Astrocyte of the spinal cord (primary cell): ENCODE measurements around the gene MAST4.

ENCODE experiments used
- DNase-seq: peaks from one replicate; pipeline ENCODE4 v3.0.0; 2011; ENCODE audit warnings: low read depth, low spot score
- H3K4me3 ChIP-seq: 2 replicates; pipeline ENCODE4 v1.5.1; 2011; ENCODE audit warnings: low read depth, mild to moderate bottlenecking, low read length, moderate library complexity
- in situ Hi-C: cut with HindIII; loops from 2 replicates; pipeline ENCODE4 v1.10.0; 2017; ENCODE audit warnings: low sequenced_read_pairs
- TF ChIP-seq, protein P1 (sequence below): IDR thresholded peaks from 2 replicates; pipeline ENCODE4 v1.5.1; 2012; ENCODE audit warnings: low read depth, mild to moderate bottlenecking, low read length, inconsistent platforms

MAST4 gene

GRCh38 chr5:66727630-66728029 lies 131.4 kb downstream of the MAST4 start:
- TF ChIP-seq, protein P1, sequence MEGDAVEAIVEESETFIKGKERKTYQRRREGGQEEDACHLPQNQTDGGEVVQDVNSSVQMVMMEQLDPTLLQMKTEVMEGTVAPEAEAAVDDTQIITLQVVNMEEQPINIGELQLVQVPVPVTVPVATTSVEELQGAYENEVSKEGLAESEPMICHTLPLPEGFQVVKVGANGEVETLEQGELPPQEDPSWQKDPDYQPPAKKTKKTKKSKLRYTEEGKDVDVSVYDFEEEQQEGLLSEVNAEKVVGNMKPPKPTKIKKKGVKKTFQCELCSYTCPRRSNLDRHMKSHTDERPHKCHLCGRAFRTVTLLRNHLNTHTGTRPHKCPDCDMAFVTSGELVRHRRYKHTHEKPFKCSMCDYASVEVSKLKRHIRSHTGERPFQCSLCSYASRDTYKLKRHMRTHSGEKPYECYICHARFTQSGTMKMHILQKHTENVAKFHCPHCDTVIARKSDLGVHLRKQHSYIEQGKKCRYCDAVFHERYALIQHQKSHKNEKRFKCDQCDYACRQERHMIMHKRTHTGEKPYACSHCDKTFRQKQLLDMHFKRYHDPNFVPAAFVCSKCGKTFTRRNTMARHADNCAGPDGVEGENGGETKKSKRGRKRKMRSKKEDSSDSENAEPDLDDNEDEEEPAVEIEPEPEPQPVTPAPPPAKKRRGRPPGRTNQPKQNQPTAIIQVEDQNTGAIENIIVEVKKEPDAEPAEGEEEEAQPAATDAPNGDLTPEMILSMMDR, result no peak
- in situ Hi-C loops, result no loop called here
- H3K4me3 ChIP-seq, result no peak overlapping the region
- DNase-seq, result no peak

DNA sequence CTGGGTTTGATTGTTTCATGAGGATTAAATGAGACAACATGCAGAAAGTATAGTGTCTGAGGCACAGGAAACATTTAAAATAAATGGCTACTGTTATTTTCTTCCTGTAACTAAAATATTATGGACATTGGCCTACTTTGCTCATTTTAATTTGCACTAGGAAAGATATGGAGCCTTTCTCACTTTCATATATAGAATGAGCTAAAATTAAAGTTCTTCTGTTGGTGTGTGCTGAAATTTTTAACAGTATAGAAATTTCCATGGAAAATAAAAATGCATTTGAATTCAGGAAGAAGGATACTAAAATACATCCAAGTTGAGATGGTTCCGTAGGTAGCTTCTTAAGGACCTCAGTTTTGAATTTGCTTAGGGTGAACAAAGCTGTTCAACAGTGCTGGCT lies 131.9 kb downstream of the MAST4 start:
- no peak for DNase-seq
- no peak overlapping the region for H3K4me3 ChIP-seq
- in situ Hi-C loops, result no loop called here

GRCh38 chr5:66737096-66737495 lies 140.9 kb downstream of the MAST4 start:
- TF ChIP-seq, protein P1, result no peak
- in situ Hi-C loops, result no loop called here
- no peak overlapping the region for H3K4me3 ChIP-seq
- no peak for DNase-seq

More for the DNA sequence above, 131.9 kb downstream of the MAST4 start:
- TF ChIP-seq, protein P1, result no peak

GRCh38 chr5:66738136-66738535 lies 141.9 kb downstream of the MAST4 start:
- DNase-seq, result no peak

DNA sequence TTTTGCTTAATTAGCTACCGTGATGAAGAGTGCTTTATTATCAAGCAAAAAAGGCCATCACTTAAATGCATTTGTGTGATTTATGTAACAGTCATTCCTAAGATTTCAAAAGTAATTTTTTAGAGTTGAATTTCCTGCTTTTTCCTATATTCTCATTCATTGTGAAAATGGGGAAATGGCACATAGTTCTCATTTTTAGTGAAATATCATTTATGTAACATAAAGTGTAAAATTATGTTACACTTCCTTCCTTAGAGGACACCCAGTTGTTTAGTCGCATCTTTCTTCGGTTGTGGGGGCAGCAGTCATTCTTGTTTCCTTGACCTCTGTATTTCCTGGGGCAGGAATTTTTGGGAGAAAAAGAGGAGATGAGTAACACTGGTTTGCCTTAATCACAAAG lies 142.8 kb downstream of the MAST4 start:
- no peak for DNase-seq
- H3K4me3 ChIP-seq, result no peak overlapping the region
- in situ Hi-C loops, result no loop called here
- TF ChIP-seq, protein P1, result no peak

More at GRCh38 chr5:66738136-66738535, 141.9 kb downstream of the MAST4 start:
- TF ChIP-seq, protein P1, result no peak
- no peak overlapping the region for H3K4me3 ChIP-seq
- in situ Hi-C loops, result no loop called here

DNA sequence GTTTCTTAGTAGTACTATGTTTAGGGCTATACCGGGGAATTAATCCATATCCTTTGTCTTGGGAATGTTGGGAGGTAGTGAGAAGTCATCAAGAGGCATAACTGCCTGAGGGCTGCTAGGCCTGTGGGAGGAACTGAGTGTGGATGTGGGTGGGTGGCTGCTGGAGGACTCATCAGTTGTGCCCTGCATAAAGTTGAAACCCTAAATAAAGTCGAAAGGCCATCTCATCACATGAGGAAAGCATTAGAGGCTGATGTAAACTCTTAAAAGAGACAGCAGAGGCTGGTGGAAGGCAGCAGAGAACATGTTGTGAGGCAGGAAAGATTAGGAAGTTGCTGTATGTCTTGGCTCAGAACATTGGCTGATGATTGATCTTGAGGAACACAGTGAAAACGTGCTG lies 143.8 kb downstream of the MAST4 start:
- no peak overlapping the region for H3K4me3 ChIP-seq
- DNase-seq, result no peak
- TF ChIP-seq, protein P1, result no peak
- in situ Hi-C loops, result no loop called here

- in situ Hi-C loops, result no loop called here
- no peak overlapping the region for H3K4me3 ChIP-seq
- no peak for DNase-seq
- TF ChIP-seq, protein P1, result no peak
Measured at GRCh38 chr5:66741394-66741793, 145.2 kb downstream of the MAST4 start.
